GM20000 (cell line): ENCODE data around the gene BAG1.

Experiments used
- DNase-seq: peaks from one replicate; pipeline ENCODE4 v3.0.0; 2012; ENCODE audit warnings: low spot score
- TF ChIP-seq, protein P1 (sequence below): IDR thresholded peaks from 2 replicates; pipeline ENCODE4 v1.5.1; 2012; ENCODE audit warnings: mild to moderate bottlenecking, control low read depth; ENCODE audit errors: extremely low read depth, missing control alignments

Gene BAG1

GRCh38 chr9:33264003-33264472, 470 bp downstream of the BAG1 start:
- peak; percentile 60 for DNase-seq
- TF ChIP-seq, protein P1, sequence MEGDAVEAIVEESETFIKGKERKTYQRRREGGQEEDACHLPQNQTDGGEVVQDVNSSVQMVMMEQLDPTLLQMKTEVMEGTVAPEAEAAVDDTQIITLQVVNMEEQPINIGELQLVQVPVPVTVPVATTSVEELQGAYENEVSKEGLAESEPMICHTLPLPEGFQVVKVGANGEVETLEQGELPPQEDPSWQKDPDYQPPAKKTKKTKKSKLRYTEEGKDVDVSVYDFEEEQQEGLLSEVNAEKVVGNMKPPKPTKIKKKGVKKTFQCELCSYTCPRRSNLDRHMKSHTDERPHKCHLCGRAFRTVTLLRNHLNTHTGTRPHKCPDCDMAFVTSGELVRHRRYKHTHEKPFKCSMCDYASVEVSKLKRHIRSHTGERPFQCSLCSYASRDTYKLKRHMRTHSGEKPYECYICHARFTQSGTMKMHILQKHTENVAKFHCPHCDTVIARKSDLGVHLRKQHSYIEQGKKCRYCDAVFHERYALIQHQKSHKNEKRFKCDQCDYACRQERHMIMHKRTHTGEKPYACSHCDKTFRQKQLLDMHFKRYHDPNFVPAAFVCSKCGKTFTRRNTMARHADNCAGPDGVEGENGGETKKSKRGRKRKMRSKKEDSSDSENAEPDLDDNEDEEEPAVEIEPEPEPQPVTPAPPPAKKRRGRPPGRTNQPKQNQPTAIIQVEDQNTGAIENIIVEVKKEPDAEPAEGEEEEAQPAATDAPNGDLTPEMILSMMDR = no peak

DNA sequence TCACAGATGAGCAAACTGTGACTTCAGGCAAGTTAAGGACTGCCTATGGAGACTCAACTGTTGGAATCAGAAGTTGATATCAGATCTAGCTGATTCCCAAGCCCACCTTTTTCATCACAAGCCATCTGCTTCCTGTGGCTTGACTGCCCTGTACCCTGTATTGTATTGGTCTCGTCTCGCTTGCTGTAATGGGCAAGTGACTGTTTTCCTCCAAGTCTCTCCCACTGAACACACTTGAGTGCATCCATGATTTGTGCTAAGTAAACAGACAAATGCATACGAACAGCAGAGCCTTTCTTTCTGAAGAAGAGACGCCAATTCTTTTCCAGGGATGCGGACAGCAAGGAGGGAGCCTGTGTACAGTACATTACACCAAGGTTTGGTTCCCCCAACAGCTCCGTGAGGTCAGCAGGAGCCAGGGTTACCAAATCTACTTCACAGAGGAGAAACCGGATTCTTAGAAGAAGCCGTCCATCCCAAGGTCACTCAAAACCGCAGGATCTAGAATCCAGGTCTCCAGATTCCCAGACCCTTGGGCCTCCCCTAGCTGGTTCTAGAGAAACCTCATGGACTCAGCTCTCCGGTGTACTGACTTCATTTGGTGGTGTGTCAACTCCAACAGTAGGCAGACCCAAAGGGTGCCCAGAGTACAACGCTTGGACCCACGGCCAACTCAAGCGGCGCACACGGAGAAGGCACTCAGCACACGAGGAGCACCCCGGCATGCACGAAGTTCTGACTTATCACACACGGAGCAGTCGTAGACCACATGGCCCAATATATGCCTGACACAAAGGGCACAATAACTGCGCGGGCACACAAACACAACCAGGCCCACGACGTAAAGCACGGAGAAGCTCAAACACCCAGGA, 1.1 kb downstream of the BAG1 start:
- DNase-seq = peak; percentile 32
- TF ChIP-seq, protein P1 = no peak

GRCh38 chr9:33260372-33260771, 4.1 kb downstream of the BAG1 start:
- TF ChIP-seq, protein P1 = no peak
- DNase-seq = no peak

DNA sequence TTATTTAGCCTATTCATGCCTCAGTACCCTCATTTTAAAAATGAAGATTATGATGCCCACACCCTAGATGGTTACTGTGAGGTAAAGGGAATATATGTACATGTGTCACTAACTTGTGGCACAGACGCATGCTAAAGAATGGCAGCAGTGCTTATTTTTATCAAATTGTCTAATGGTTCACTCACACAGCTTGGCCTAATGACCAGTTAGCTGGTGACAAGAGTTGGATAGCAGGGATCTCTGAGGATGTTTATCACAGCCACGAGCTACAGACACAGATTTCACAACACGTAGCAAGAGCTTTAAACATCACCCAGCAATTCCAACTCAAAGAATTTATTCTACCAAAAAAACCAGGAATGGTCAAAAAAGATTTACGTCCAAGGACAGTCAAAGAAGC, 7.2 kb downstream of the BAG1 start:
- TF ChIP-seq, protein P1 = no peak
- DNase-seq = no peak

GRCh38 chr9:33256236-33256635, 8.3 kb downstream of the BAG1 start:
- DNase-seq = no peak
- TF ChIP-seq, protein P1 = no peak

DNA sequence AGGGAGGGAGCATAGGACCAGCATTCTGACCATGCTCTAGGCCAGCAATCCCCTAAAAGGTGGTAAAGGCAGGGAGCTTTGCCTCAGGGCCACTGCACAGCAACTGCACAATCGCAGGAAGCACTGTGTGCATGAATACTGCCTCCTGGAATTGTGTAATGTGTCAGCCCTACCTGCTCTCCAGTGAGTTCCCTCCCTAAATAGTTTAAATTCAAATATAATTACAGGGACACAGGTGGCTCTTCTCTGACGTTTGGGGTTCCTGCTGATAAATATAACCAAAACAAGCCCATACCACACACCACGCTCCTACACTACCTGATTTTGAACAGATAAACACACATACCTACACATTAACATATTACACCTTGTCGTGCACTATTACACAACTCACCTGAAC, 9.0 kb downstream of the BAG1 start:
- DNase-seq = no peak
- TF ChIP-seq, protein P1 = no peak

GRCh38 chr9:33255014-33255413, 9.5 kb downstream of the BAG1 start:
- no peak for DNase-seq
- TF ChIP-seq, protein P1 = no peak
